ENCODE results near the gene SRM.
A peak's percentile ranks its signal among the peaks of the same experiment; 100 is the strongest.
"Not testable (repeated sequence)": the region's sequence is repeated elsewhere in the genome, so short reads cannot be mapped to it uniquely, and the experiment has no call there.

The SRM gene

DNA sequence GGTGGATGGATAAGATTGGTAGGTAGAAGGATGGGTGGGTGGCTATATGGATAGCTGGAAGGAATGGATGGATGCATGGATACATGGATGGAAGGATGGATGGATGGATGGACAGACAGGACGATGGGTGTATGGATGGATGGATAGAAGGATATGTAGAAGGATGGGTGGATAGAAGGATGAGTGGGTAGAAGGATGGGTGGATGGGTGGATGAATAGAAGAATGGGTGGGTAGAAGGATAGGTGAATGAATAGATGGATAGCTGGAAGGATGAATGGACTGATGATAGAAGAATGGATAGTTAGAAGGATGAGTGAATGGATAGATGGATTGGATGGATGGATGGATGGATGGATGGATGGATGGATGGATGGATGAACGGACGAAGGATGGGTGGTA lies 17.8 kb downstream of the SRM start:
- TF ChIP-seq, protein P1, sequence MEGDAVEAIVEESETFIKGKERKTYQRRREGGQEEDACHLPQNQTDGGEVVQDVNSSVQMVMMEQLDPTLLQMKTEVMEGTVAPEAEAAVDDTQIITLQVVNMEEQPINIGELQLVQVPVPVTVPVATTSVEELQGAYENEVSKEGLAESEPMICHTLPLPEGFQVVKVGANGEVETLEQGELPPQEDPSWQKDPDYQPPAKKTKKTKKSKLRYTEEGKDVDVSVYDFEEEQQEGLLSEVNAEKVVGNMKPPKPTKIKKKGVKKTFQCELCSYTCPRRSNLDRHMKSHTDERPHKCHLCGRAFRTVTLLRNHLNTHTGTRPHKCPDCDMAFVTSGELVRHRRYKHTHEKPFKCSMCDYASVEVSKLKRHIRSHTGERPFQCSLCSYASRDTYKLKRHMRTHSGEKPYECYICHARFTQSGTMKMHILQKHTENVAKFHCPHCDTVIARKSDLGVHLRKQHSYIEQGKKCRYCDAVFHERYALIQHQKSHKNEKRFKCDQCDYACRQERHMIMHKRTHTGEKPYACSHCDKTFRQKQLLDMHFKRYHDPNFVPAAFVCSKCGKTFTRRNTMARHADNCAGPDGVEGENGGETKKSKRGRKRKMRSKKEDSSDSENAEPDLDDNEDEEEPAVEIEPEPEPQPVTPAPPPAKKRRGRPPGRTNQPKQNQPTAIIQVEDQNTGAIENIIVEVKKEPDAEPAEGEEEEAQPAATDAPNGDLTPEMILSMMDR (IDR thresholded peaks at IDR 0.05), result no peak
- no peak overlapping the region for H3K27ac ChIP-seq

DNA sequence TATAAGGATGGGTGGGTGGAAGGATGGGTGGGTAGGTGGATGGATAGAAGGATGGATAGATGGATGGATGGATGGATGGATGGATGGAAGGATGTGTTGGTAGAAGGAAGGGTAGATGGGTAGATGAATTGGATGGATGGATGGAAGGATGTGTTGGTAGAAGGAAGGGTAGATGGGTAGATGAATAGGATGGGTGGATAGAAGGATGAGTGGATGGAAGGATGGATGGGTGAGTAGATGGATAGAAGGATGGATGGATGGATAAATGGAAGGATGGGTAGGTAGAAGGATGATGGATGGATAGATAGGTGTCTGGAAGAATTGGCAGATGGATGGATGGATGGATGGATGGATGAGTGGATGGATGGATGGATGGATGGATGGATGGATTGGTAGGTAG lies 18.8 kb downstream of the SRM start:
- TF ChIP-seq, protein P1 (IDR thresholded peaks at IDR 0.05), result no peak
- no peak for TF ChIP-seq ZFX (IDR thresholded peaks at IDR 0.05; ENCODE audit: borderline replicate concordance)
- no peak overlapping the region for H3K27ac ChIP-seq

DNA sequence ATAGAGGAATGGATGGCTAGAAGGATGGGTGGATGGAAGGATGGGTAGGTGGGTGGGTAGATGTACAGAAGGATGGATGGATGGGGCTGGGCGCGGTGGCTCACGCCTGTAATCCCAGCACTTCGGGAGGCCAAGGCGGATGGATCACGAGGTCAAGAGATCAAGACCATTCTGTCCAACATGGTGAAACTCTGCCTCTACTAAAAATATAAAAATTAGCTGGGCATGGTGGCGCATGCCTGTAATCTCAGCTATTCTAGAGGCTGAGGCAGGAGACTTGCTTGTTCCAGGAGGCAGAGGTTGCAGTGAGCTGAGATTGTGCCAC lies 19.8 kb downstream of the SRM start:
- not testable (repeated sequence) for H3K27ac ChIP-seq

DNA sequence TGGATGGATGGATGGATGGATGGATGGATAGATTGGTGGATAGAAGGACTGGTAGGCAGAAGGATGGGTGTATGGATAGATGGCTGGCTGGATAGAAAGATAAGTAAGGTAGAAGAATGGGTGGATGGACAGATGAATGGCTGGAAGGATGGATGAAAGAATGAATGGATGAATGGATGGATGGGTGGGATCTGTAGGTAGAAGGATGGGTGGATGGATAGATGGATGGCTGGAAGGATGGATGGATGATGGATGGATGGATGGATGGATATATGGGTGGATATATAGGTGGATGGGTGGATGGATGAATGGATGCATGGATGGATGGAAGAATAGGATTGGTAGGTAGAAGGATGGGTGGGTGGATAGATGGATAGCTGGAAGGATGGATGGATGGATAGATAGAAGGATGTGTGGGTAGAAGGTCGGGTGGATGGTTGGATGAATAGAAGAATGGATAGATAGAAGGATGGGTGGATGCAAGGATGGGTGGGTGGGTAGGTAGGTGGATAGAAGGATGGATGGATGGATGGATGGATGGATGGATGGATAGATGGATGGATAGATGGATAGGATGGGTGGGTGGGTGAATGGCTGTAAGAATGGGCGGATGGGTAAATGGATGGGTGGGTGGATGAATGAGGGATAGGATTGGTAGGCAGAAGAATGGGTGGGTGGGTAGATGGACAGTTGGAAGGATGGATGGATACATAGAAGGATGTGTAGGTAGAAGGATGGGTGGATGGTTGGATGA lies 20.3 kb downstream of the SRM start:
- no peak overlapping the region for H3K27ac ChIP-seq
- TF ChIP-seq ZFX (IDR thresholded peaks at IDR 0.05; ENCODE audit: borderline replicate concordance), result no peak
- TF ChIP-seq, protein P1 (IDR thresholded peaks at IDR 0.05), result no peak

DNA sequence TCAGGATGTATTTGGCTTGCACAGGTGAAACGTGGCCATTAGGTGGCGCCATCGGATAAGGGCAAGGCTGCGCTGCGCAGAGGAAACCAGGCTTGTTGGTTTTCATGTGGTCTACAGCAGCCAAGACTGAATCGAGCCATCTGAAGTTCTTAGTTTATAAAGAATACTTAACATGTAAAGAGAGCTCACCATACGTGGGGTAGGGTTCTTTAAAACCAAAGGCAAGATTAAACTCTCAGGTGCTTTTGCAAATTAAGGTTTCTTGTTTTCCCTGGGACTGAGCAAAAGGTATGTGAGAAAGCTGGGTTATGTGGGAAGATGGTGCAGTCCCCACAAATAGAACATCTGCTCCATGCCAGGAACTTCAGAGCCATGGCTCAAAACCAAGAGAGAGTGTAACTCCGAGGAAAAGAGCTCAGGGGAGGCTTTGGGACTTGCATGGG lies 22.1 kb downstream of the SRM start:
- no peak overlapping the region for H3K27ac ChIP-seq
- TF ChIP-seq ZFX (IDR thresholded peaks at IDR 0.05; ENCODE audit: borderline replicate concordance), result no peak
- TF ChIP-seq, protein P1 (IDR thresholded peaks at IDR 0.05), result peak; percentile 98

DNA sequence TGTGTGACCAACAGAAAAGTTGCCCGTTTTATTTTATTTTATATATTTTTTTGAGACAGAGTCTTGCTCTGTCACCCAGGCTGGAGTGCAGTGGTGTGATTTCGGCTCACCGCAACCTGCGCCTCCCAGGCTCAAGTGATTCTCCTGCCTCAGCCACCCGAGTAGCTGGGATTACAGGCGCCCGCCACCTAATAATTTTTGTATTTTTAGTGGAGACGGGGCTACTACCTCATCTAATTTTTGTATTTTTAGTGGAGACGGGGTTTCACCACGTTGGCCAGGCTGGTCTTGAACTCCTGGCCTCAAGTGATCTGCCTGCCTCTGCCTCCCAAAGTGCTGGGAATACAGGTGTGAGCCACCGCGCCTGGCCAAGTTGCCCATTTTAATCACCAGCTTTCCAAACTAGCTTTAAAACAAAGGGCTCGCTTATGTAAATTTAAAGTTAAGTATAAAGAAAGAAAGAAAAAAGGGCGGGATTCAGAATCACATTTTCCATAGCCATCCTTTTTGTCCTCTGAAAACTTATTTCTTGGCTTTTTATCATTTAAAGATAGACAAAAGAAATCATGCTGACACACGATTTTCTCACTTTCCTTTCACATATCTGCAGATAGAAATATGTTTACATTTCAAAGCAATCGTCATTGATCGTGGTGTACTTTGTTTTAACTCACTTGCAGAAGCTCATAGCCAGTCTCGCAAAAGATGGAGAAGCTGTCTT lies 22.6 kb downstream of the SRM start:
- not testable (repeated sequence) for H3K27ac ChIP-seq

DNA sequence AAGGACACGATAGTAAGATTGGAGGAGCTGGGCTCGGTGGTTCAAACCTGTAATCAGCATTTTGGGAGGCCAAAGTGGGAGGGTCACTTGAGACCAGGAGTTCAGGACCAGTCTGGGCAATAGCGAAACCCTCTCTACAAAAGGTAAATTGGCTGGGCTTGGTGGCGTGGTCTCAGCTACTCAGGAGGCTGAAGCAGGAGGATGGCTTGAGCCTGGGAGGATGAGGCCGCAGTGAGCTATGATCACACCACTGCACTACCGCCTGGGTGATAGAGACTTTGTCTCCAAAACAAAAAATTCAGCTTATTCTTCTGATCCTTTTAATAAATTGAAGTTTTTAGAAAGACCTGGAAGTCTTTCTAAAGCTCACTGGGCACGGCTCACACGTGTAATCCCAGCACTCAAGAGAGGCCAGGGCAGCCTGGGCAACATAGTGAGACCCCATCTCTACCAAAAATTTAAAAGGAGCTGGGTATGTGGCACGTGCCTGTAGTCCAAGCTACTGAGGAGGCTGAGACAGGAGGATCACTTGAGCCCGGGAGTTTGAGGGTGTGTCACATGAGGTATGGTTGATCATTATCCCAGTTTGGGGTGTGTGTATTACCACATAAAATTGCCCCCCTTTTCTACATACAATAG lies 28.1 kb downstream of the SRM start:
- H3K27ac ChIP-seq, result no peak overlapping the region
- TF ChIP-seq ZFX (IDR thresholded peaks at IDR 0.05; ENCODE audit: borderline replicate concordance), result no peak
- TF ChIP-seq, protein P1 (IDR thresholded peaks at IDR 0.05), result no peak

DNA sequence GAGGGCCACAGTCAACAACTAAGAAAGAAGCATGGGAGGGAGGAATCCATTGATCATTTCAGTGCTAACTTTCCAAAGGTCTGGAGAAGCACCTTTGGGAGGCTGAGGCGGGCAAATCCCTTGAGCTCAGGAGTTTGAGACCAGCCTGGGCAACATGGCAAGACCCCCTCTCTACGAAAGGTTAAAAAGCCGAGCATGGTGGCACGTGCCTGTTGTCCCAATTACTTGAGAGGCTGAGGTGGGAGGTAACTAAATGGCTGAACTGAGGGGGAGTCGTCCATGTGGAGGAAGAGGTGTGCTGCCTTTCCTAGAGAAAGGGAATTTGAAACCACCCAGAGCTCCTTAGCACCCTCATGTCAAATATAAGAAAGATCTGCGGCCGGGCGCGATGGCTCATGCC lies 29.0 kb downstream of the SRM start:
- TF ChIP-seq, protein P1 (IDR thresholded peaks at IDR 0.05), result no peak
- no peak for TF ChIP-seq ZFX (IDR thresholded peaks at IDR 0.05; ENCODE audit: borderline replicate concordance)
- no peak overlapping the region for H3K27ac ChIP-seq
